ENCODE measurements around the gene GNB1. TPM values are rescaled to one million over a fixed set of nuclear protein-coding genes. Genes with fewer than 3 reads are reported as not detected.

GNB1 gene
- total RNA-seq, result 100 to 1,000 TPM in 8 of 9 donors, 10 to 100 TPM in 1; 79.6 to 331 (median 172) TPM
- polyA plus RNA-seq, result 100 to 1,000 TPM in 1 of 3 donors, 10 to 100 TPM in 2; 81.7 to 482 (median 84.8) TPM
- long read RNA-seq, donor 1, transcript GNB1-209 (11 exons, 3,145 nt), result minor isoform, 7 of 87 reads
- long read RNA-seq, donor 1, transcript GNB1-201 (12 exons, 3,132 nt), result major isoform, 29 of 87 reads
- long read RNA-seq, donor 1, partial matches to known transcripts, result 50 of 87 reads
- long read RNA-seq, donor 1, other reads (novel, unspliced or antisense), result 0 of 87 reads
- long read RNA-seq, donor 2, transcript GNB1-201 (12 exons, 3,132 nt), result major isoform, 18 of 132 reads
- long read RNA-seq, donor 2, partial matches to known transcripts, result 109 of 132 reads
- long read RNA-seq, donor 2, other reads (novel, unspliced or antisense), result 0 of 132 reads
- long read RNA-seq, donor 3, transcript GNB1-201 (12 exons, 3,132 nt), result major isoform, 22 of 39 reads
- long read RNA-seq, donor 3, transcript GNB1-209 (11 exons, 3,145 nt), result minor isoform, 5 of 39 reads
- long read RNA-seq, donor 3, partial matches to known transcripts, result 11 of 39 reads
- long read RNA-seq, donor 3, other reads (novel, unspliced or antisense), result 0 of 39 reads
- long read RNA-seq, donor 4, transcript GNB1-201 (12 exons, 3,132 nt), result major isoform, 5 of 22 reads
- long read RNA-seq, donor 4, partial matches to known transcripts, result 6 of 22 reads
- long read RNA-seq, donor 4, other reads (novel, unspliced or antisense), result 11 of 22 reads
- long read RNA-seq, donor 5, transcript GNB1-201 (12 exons, 3,132 nt), result major isoform, 395 of 621 reads
- long read RNA-seq, donor 5, transcript GNB1-209 (11 exons, 3,145 nt), result minor isoform, 77 of 621 reads
- long read RNA-seq, donor 5, partial matches to known transcripts, result 82 of 621 reads
- long read RNA-seq, donor 5, other reads (novel, unspliced or antisense), result 62 of 621 reads
- long read RNA-seq, donor 6, partial matches to known transcripts, result 3 of 20 reads
- long read RNA-seq, donor 6, other reads (novel, unspliced or antisense), result 14 of 20 reads
- long read RNA-seq, donor 7, transcript GNB1-201 (12 exons, 3,132 nt), result major isoform, 13 of 28 reads
- long read RNA-seq, donor 7, partial matches to known transcripts, result 11 of 28 reads
- long read RNA-seq, donor 7, other reads (novel, unspliced or antisense), result 0 of 28 reads
- long read RNA-seq, donor 8, transcript GNB1-209 (11 exons, 3,145 nt), result minor isoform, 14 of 209 reads
- long read RNA-seq, donor 8, transcript GNB1-201 (12 exons, 3,132 nt), result major isoform, 53 of 209 reads
- long read RNA-seq, donor 8, partial matches to known transcripts, result 141 of 209 reads
- long read RNA-seq, donor 8, other reads (novel, unspliced or antisense), result 0 of 209 reads
- long read RNA-seq, donor 9, transcript GNB1-209 (11 exons, 3,145 nt), result minor isoform, 5 of 31 reads
- long read RNA-seq, donor 9, transcript GNB1-201 (12 exons, 3,132 nt), result major isoform, 19 of 31 reads
- long read RNA-seq, donor 9, partial matches to known transcripts, result 6 of 31 reads
- long read RNA-seq, donor 9, other reads (novel, unspliced or antisense), result 0 of 31 reads
- long read RNA-seq, donor 10, transcript GNB1-201 (12 exons, 3,132 nt), result major isoform, 18 of 47 reads
- long read RNA-seq, donor 10, partial matches to known transcripts, result 26 of 47 reads
- long read RNA-seq, donor 10, other reads (novel, unspliced or antisense), result 0 of 47 reads

GRCh38 chr1:1890506-1891348 lies at the start of gene GNB1:
GNB1 (minus strand) TSS chr1:1891087; CDS start chr1:1825453, 65,634 bp downstream.
- peaks cover 43 to 69% of the 10 kb centered on the region in 2 donors for H3K4me1 ChIP-seq (replicated peaks in 1 of 2)
- DNase-seq, result peak; percentile 79 to 90 (median 86)
- H3K36me3 ChIP-seq (replicated peaks in 1 of 2), result no peaks in the 10 kb centered on the region
- H3K9me3 ChIP-seq (replicated peaks in 1 of 3), result no peaks in the 10 kb centered on the region
- intact Hi-C loops (cut with DNase I), result loop anchor here in 1 of 2 donors (5.0 kb wide), 2 partner anchors 33 to 103 kb away; no protein-coding TSS in a partner anchor
- peak within 1 kb of the TSS in 4 of 5 donors; percentile 86 to 99 (median 92) for H3K27ac ChIP-seq
- WGBS, 4 donors, result 0 to 1% (median 1%) methylated on average over 22 to 137 of the region's 137 CpGs
- no peaks in the 10 kb centered on the region for H3K27me3 ChIP-seq
- peak within 1 kb of the TSS; percentile 33 to 93 (median 80) for H3K4me3 ChIP-seq
- TF ChIP-seq POLR2A (IDR thresholded peaks at IDR 0.05), result peak; percentile 83
- TF ChIP-seq, protein P1, sequence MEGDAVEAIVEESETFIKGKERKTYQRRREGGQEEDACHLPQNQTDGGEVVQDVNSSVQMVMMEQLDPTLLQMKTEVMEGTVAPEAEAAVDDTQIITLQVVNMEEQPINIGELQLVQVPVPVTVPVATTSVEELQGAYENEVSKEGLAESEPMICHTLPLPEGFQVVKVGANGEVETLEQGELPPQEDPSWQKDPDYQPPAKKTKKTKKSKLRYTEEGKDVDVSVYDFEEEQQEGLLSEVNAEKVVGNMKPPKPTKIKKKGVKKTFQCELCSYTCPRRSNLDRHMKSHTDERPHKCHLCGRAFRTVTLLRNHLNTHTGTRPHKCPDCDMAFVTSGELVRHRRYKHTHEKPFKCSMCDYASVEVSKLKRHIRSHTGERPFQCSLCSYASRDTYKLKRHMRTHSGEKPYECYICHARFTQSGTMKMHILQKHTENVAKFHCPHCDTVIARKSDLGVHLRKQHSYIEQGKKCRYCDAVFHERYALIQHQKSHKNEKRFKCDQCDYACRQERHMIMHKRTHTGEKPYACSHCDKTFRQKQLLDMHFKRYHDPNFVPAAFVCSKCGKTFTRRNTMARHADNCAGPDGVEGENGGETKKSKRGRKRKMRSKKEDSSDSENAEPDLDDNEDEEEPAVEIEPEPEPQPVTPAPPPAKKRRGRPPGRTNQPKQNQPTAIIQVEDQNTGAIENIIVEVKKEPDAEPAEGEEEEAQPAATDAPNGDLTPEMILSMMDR (IDR thresholded peaks at IDR 0.05), result no peak

DNA sequence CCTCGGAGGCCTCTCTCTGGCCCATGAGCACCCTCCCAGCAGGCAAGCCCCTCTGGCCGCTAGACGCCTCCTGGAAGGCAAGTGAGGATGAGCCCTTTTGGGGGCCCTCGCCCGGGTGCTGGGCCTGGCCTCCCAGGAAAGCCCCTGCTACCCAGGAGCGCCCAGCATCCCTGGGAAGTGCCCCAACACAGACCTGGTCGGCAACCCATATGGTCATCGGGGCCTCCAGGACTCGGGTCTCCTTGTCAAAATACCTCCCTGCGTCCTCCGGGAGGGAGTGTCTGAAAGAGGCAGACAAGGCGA lies 49.2 kb upstream of the GNB1 start:
- no peaks in the 10 kb centered on the region for H3K9me3 ChIP-seq (replicated peaks in 1 of 3)
- 55 to 87% (median 84%) methylated on average over 3 to 12 of the region's 12 CpGs for WGBS, 4 donors
- no peaks in the 10 kb centered on the region for H3K36me3 ChIP-seq (replicated peaks in 1 of 2)
- DNase-seq, result no peak
- peaks cover 0 to 4% of the 10 kb centered on the region in 2 donors for H3K4me1 ChIP-seq (replicated peaks in 1 of 2)
- TF ChIP-seq POLR2A (IDR thresholded peaks at IDR 0.05), result no peak
- TF ChIP-seq, protein P1 (IDR thresholded peaks at IDR 0.05), result no peak
- H3K27me3 ChIP-seq, result no peaks in the 10 kb centered on the region
- H3K27ac ChIP-seq, result no peak overlapping the region
- intact Hi-C loops (cut with DNase I), result loop anchor here in 1 of 2 donors (5.0 kb wide), 1 partner anchor 107 kb away; no protein-coding TSS in a partner anchor
- H3K4me3 ChIP-seq, result no peak overlapping the region

- no peaks in the 10 kb centered on the region for H3K9me3 ChIP-seq (replicated peaks in 1 of 3)
- TF ChIP-seq POLR2A (IDR thresholded peaks at IDR 0.05), result no peak
- DNase-seq, result no peak
- H3K27ac ChIP-seq, result no peak overlapping the region
- intact Hi-C loops (cut with DNase I), result loop anchor here in 1 of 2 donors (5.0 kb wide), 1 partner anchor 108 kb away; no protein-coding TSS in a partner anchor
- peaks cover 0 to 4% of the 10 kb centered on the region in 2 donors for H3K4me1 ChIP-seq (replicated peaks in 1 of 2)
- no peaks in the 10 kb centered on the region for H3K36me3 ChIP-seq (replicated peaks in 1 of 2)
- no peak overlapping the region for H3K4me3 ChIP-seq
- no peaks in the 10 kb centered on the region for H3K27me3 ChIP-seq
- WGBS, 4 donors, result 80 to 92% (median 86%) methylated on average over 11 to 28 of the region's 28 CpGs
These were observed 48.6 kb upstream of the GNB1 start for GRCh38 chr1:1939296-1940122.

Data from adrenal gland (tissue), 19 donors.